Smooth muscle cell of the brain vasculature (primary cell): Measurements from ENCODE around the gene TMEM213.
A peak's percentile ranks its signal among the peaks of the same experiment; 100 is the strongest.

ENCODE experiments used
- DNase-seq: peaks from one replicate; pipeline ENCODE4 v3.0.0-alpha.2; 2012; ENCODE audit warnings: low read depth, low spot score

The TMEM213 gene

DNA sequence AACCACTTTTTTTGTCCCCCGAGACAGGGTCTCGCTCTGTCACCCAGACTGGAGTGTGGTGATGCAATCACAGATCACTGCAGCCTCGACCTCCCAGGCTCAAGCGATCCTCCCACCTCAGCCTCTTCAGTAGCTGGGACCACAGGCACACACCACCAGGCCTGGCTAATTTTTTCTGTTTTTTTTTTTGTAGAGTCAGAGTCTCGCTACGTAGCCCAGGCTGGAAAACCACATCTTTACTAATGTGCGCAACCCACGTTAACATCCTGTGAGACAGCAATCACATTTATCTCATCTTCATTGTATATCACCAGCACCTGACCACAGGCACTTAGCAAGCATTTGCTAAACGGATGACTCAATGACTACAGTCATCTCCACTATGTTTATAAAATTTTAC is 78.0 kb downstream of the TMEM213 start:
- no peak for DNase-seq

GRCh38 chr7:138876326-138876725 is 78.5 kb downstream of the TMEM213 start:
- no peak for DNase-seq

GRCh38 chr7:138878051-138878450 is 80.3 kb downstream of the TMEM213 start:
- DNase-seq, result no peak

- no peak for DNase-seq
Observed at GRCh38 chr7:138878856-138879255, 81.1 kb downstream of the TMEM213 start.

DNA sequence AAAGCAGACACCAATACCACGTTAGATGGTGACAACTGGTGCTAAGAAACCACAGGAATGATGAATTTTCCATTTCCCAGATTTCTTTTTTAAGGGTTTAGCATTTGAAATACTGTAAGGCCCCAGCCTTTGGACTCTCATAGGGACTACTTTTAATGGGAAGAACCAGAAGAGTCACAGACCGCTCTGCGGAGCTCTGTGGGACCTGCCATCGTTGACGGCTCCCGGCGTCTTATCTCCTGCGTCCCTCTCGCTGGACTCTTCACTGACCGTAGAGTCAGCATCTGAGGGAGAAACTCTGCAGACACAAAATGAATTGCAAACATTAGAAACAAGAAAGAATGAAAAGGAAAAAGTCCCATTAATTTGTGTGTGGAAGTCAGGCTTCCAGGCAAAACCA is 81.6 kb downstream of the TMEM213 start:
- DNase-seq, result no peak

GRCh38 chr7:138880881-138881578 is 83.2 kb downstream of the TMEM213 start:
- no peak for DNase-seq

GRCh38 chr7:138881579-138882188 is 83.9 kb downstream of the TMEM213 start:
- DNase-seq, result no peak

- no peak for DNase-seq
Observed at GRCh38 chr7:138882249-138882648, 84.5 kb downstream of the TMEM213 start.

DNA sequence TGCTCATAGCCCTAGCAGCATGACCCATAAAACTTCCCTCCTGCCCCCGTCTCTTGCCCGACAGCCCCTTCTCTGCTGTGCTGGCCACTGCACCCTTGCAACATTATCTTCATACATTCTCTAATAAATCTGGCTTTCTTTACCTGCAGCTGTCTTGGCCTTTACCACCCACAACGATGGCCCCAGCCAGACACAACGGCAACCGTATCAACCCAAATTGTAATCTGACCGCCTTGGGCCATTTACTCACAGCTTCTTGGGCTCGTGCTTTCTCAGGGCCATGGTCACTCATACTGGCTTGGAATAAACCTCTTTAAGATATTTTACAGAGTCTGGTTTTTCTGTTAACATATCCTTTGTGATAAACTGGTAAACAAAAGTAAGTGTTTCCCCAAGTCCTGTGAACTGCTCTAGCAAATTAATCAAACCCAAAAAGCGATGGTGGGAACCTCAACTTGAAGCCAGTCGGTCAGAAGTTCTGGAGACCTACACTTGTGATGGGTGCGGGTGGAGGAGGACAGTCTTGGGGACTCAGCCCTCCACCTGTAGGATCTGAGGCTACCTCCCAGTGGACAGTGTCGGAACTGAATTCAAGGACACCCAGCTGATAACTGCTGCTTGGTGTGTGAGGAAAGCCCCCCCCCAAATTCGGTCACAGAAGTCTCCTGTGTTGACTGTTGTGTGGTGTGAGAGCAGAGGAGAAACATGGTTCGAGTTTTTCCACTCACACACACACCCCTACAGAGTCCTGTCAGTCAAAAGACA is 87.8 kb downstream of the TMEM213 start:
- DNase-seq, result no peak

DNA sequence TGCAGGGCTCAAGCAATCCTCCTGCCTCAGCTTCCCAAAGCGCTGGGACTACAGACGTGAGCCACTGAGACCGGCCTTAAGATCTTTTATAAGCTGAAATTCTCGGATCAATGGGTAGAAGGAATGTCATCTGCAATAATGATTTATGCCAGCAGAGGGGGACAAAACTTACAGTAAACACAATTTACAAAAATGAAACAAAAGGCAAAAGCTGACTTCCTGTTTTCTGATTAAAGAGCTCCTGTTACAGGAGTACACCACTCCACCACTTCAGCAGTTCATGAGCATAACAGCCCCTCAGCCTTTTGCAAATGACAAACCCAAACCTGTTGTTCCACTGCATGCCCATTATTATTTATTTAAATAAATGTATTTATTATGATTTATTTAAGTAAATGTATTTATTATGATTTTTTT is 88.7 kb downstream of the TMEM213 start:
- DNase-seq, result peak; percentile 52

DNA sequence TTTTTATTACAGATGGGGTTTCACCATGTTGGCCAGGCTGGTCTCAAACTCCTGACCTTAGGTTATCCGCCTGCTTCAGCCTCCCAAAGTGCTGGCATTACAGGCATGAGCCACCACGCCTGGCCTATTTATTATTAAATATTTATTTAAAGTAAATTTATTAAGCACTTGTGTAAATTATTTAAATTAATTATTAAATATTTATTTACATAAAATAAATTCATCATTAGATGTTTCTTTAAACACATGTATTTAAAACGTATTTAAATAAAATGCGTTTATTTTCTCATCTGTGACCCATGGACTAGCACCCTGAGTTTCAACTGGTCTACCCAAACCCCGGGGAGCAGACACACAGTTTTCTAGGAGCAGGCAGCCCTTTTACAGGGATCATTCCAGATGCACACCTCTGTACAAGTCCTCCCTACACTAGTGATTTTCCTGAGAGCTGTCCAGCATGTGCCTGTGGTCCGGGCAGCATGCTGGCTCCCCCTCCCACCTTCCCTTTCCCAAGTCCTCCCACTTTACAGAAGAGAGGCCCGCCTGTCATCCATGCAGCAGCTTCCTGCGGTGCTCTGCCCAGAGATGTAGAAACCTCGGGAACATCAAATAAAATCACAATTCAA is 89.4 kb downstream of the TMEM213 start:
- no peak for DNase-seq
